HG02759 (cell line): ENCODE measurements around the gene LRRN3.

ENCODE experiments used
- ATAC-seq: cut with Tn5 transposase; IDR thresholded peaks from one replicate; pipeline ENCODE4 v1.9.1; 2021; ENCODE audit warnings: mild to moderate bottlenecking, moderate library complexity; ENCODE audit not compliant: unreplicated experiment

The LRRN3 gene

DNA sequence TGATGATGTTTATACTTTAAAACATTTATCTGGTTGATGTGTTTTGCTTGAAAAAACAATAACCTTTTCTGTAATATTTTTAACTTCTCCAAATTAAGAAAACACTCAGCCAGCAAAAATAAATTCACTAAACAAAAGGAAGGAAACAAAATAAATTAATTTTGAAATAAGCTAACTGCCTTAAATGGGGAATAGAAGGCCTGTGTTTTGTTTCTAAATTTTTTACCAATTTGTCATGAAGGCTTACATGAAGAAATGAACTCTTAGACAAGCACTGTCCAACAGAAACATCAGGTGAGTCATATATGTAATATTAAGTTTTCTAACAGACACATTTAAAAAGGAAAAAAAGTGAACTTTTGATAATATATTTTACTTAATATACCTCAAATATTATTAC lies 68.5 kb downstream of the LRRN3 start:
- no peak for ATAC-seq

DNA sequence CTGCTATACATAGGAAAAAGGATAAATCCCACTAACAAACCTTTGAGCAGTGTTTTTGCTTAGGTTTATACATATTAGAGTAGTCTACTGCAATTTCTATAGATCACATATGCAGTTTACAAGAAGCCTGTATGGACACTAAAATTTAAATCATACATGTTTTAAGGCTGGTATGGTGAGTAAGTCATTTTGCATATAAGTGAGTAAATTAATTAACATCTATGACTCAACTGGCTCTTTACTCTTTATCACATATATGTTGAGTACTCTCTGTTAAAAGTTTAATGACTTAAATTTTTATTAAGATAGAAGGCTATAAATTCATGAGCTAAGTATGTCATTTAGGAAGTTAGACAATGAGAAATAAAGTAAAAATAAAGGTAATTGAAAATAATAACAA lies 69.4 kb downstream of the LRRN3 start:
- no peak for ATAC-seq

DNA sequence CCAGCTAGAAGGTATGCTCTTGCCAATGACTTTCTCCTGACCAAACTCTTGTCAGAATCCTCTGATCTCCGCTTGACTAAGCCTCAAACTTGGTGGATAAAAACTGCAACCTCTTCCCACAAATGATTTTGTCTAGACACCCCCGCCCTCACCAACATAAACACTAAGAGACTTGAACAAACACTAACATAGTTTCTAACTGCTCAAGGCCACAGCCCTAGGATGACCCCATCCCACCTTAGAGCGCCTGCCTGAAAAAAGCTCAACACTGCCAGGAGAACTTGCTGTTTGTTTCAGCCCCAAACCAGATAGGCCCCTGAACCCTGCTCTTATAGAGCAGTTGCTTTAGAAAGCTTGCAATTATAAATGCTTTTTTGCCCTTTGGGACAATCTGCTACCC lies 71.8 kb downstream of the LRRN3 start:
- ATAC-seq = no peak

DNA sequence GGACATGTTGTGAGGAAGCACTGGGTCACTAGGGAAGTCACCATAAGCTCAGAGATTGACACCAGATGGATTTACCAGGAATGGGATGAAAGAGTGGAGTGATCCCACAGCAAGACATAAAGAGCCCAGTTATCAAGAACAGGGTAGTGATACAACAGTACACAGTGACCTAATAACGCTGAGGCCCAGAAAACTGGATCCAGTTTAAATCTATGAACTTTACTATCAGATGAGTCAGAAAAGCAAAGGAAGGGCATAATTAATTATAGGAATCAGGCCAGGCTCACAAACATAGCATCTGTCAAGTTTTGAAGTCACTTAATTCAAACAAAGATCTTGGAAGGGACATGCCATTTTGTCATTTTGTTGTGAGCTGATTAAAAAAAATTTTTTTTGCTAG lies 73.5 kb downstream of the LRRN3 start:
- no peak for ATAC-seq

DNA sequence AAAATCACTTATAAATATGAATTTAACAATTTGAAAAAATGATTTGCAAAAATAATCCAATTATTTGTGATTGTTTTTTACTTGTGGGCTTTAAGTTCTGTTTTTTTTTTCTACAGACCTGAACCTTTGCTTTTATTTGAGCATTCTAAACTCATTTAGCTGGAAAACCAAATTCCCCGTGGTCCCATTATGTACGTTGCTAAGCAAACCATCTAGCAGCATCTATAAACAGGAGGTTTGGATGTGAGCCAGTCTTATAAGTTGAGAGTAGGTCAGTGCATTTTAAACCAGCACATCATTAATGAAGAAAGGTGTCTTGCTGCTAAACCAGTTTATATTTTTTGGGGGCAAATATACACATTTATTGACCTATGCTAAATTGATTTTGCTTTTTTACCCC lies 77.3 kb downstream of the LRRN3 start:
- no peak for ATAC-seq

DNA sequence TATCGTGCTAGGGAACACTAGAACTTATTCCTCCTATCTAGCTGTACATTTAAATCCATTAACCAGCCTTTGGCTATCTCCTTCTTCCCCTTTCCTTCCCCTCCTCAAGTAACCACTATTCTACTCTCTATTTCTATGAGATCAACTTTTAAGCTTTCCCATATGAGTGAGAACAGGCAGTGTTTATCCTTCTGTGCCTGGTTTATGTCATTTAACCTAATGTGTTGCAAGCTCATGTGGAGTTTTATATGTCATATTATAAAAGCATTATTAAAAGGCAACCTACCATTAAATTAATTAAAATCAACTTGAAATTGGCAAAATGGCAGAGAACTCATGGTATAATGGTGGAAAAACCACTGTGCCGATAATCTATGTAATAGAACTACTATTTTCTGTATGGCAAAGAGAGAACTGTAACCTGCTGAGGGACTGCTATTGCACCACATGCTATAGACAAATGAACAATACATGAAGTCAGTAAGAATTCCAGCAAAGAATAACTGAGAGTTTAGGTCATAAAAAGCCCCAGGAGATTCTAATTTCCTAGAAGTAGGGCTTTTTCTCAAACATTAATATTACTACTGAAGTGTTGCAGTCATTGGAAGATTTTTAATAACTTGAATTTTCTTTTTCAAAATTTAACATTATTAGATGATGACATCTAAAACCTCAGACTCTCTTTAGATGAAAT lies 81.8 kb downstream of the LRRN3 start:
- ATAC-seq = no peak

DNA sequence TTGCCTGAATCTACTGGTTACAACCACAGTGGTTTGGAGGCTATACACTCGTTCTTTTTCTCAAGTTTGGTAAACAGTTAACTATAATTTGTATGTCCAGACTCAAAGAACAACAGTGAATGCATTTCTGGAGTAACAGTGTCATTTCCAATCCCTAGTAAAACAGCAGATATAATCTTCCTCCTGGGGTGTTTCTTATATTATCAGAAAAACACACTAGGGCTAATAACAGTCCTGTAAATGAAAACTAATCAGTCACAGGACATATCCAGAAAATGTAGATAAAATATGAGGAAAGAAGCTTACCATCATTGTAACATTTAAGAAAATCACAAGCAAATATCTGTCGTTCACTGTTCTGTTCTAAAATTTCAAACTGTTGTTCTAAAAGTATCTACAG lies 82.6 kb downstream of the LRRN3 start:
- ATAC-seq = no peak

DNA sequence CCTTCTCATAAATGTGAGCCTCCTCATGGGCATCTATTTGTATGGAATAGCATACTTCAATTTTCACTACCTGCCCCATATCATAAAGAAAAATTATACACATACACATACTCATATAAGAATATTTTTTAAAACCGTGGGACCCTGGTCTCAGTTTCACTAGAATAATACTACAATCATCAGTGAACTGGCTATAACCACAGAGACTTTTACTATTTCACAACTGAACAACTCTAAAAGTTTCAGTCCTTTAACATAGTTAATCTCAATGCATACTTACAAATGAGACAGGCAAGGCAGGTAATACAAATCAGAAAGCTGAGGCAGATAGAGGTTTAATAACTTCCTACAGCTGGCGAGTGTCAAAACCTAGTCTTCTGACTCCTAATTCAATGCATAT lies 83.1 kb downstream of the LRRN3 start:
- ATAC-seq = no peak

DNA sequence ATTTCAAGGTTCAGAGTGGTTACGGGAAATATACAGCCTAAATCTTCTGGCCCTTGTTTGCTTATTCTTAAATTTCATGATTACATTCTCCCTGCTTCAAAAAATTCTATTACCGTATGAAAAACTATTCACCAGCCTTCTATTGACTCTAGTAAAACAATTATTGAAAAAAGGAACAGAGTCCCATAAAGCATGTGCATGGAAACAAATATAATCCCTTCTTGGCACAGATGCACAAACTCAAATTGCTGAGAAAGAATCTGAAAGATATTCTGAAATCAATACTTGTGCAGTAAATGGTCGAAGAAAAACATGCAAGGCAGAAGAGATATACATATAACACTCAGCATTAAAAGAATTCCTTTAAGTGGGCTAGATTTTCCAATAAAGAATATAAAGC lies 83.6 kb downstream of the LRRN3 start:
- no peak for ATAC-seq
